Measurements from ENCODE around the gene ZNF717.
"Not testable (repeated sequence)": the region's sequence is repeated elsewhere in the genome, so short reads cannot be mapped to it uniquely, and the experiment has no call there.

The ZNF717 gene

DNA sequence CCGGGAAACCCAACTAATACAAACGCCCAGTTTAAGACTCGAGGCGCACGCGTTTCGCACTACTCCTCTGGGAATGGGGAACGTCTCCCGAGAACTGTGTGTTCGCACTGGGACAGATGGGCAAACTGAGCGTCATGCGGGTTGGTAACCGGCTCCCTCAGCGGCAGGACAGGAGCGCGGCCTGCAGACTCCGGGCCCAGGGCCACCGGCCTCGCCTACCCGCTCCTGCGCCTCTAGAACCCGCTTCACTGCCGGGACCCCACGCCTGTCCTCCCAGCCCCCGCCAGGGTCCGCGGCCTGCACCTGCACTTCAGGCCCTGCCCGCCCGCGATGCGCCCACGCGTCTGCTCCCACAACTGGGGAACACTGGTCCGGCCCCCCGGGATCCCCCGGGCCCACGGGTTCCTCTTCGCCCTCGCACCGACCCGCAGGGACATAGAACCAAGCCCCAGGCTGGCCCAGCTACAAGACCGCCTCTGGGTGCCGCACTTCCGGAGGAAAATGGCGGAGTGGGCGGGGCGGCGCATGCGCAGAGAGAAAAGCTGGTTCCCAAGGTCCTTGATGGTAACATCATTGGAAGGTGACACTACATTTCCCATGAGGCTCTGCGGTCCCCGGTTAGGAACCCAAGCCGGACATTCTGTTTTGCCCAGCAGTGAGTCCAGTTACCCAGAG is at the start of gene ZNF717:
Gene ZNF717 (minus strand): TSS at position 469 of the 675 bp plus-strand sequence. CDS start 2,187 bp downstream, outside the sequence.
- peak; percentile 30 for DNase-seq

DNA sequence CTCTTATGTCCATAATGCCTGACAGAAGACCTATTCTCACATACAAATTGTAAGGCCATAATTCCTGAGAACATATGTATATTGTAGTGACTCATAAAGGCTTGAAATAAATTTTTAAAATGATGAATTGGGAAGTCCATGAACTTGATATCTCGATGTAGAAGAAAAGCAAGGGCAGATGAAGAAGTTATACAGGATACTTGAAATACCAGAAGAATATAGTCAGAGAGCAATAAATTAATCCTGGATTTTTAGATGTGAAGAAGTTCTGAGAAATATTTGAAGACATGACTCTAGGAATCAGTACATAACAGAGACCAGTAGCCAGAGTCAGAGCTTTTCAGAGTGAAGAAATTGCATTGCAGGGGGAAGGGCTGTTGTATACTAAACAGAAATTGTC is 45.7 kb upstream of the ZNF717 start:
- not testable (repeated sequence) for DNase-seq

DNA sequence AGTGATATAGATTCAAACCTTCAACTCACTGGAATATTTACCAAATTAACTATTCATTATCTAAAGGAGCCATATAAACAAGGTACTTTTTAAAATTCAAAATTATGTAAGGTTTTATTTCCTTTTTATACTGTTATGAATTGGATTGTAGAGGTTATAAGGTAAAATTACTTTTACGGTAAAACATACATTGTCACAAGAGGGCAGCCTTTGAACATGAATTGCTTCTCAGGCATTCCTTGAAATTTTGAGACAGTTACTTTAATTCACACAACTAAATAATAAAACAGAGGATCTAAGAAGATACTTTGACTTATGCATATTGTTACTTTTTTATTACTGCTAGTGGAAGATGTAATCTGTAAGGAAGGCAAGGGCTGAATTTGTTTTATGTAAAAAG is 32.7 kb upstream of the ZNF717 start:
- DNase-seq = not testable (repeated sequence)

DNA sequence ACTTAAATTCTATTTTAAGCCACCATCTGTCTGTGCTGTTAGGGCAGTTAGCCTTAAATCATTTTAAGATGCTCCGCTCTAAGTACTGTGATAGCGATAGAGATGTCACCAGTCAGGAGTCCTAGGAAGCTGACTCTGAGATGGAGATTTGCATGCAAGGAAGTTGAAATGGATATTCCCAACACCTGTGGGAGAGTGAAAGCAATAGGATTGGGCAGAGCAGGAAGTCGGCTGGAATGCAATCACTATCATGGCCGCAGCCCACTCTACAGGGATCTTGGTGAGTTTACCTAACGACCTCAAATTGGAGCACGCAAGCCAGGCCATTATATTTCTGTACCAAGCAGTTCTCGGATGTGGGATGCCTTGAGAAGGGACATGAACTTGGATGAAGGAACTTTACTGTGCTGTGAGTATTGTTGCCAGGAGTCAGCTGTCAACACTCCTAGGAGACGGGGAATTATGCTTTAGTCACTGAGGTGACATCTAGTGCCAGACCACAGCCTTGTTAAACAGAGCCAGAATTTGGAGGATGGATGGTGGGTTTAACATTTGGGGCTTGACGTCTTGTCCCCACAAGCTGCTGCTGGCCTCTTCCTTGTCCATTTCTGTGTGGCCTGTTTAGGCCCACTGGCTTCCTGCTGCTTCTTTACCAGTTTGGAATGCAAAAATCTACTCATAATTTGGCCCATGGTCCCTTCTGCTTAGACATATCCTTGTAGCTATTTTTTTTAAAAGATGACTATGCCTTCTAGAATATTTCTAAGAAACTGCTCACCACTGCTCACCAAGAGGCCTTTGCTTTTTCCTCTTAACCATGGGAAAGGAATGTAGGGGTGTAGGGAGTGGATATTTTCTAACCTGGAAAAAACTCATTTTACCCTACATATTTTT is 31.2 kb upstream of the ZNF717 start:
- DNase-seq = not testable (repeated sequence)

DNA sequence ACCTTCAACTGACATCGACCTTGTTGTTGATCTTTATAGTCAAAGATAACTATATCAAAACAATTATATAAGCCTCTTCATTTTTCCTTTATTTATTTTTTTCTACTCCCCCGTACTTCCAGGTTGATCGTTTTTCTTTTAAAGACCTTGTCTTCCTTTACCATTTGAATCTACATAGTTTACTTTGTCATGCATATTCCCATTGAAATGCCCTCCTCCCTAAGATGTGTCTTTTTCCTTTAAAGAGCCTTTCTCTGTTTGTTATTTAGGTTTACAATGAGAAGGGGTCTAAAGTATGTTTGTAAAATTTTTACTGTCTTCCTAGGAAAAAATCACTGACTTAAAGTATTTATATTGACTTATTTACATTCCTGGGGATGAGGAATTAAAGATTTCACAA is 29.4 kb upstream of the ZNF717 start:
- no peak for DNase-seq

DNA sequence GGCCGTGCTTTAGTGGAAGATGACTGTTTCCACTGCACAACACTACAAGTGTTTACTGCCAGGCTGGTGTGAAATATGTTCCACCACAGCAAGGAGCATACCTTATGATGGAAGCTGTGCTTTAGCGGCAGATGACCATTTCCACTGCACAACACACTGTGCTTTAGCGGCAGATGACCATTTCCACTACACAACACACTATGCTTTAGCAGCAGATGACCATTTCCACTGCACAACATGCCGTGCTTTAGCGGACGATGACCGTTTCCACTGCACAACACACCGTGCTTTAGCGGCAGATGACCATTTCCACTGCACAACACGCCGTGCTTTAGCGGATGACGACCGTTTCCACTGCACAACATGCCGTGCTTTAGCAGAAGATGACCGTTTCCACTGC is 2.8 kb downstream of the ZNF717 start:
- DNase-seq = no peak

DNA sequence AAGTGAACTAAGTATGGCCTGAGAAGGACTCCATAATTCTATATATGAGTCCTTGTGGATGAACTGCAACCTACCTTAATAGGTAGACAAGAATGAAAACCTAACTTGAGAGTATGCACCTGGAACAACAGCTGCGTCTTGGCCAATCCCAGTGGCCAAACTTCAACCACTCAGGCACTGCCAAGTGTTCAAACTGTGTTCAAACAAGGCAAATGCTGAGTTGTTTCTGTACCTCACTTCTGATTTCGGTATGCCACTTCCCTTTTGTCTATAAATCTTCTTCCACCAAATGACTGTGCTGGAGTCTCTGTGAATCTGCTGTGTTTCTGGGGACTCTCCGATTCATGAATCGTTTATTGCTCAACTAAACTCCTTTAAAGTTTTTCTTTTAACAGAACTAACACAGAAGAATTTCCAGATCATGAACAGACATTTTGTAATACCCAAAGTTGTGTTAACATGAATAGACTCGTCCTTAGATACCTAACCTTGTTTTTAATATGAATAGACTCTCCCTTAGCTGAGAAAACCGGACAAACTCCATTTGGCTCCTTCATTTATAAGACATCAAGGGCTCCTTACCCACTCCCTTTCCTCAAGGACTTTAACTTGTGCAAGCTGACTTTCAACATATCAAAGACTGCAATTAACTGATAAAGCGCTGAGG is 4.1 kb downstream of the ZNF717 start:
- DNase-seq = no peak

DNA sequence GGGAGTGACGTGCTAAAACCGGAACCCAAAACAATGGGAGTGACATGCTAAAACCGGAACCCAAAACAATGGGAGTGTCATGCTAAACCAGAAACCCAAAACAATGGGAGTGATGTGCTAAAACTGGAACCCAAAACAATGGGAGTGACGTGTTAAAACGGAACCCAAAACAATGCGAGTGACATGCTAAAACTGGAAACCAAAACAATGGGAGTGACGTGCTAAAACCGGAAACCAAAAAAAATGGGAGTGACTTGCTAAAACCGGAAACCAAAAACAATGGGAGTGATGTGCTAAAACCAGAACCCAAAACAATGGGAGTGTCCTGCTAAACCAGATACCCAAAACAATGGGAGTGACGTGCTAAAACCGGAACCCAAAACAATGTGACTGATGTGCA is 7.6 kb downstream of the ZNF717 start:
- not testable (repeated sequence) for DNase-seq

DNA sequence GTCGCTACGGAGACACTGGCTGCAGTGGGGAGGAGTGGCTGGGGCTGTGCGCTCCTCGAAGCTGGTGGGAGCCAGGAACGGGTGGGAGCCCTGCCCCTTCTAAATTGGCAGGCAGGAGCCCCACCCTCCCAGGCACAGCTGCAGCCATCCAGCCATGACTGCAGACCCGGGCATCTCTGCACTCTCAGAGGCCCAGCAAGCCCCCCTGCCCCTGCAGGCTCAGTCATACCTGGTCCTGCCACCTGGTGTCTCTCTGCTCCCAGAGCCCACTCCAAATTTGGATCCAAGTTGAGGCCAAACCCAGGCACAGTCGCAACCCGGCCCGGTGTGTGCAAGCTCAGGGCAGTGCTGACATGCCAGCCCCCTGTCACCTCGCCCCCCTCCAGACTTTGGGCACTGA is 13.7 kb downstream of the ZNF717 start:
- DNase-seq = not testable (repeated sequence)

DNA sequence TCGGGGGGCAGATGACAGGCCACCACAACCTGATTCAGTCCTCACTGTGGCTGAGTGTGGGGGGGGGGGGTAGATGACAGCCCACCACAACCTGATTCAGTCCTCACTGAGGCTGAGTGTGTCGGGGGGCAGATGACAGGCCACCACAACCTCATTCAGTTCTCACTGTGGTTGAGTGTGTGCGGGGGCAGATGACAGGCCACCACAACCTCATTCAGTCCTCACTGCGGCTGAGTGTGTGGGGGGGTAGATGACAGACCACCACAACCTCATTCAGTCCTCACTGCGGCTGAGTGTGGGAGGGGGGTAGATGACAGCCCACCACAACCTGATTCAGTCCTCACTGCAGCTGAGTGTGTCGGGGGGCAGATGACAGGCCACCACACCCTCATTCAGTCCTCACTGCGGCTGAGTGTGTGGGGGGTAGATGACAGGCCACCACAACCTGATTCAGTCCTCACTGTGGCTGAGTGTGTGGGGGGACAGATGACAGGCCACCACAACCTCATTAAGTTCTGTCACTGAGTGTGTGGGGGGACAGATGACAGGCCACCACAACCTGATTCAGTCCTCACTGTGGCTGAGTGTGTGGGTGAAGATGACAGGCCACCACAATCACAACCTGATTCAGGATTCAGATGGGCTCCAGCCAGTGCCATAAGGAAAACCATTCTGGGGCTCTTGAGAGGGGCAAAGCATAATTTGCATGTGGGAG is 16.9 kb downstream of the ZNF717 start:
- DNase-seq = no peak

DNA sequence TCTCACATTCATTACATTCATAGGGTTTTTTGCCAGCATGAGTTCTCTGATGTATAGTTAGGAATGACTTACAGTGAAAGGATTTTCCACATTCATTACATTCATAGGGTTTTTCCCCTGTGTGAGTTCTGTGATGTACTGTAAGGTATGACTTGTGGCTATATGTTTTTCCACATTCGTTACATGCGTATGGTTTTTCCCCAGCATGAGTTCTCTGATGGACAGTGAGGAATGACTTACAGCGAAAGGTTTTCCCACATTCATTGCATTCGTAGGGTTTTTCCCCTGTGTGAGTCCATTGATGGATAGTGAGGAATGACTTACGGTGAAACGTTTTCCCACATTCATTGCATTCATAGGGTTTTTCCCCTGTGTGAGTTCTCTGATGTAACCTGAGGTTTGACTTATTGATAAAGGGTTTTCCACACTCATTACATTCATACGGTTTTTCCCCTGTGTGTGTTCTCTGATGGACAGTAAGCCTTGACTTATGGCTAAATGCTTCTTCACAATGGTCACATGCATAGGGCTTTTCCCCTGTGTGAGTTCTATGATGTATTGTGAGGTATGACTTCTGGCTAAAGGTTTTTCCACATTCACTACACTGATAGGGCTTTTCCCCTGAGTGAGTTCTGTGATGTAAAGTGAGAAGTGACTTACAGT is 47.4 kb downstream of the ZNF717 start:
- DNase-seq = no peak

DNA sequence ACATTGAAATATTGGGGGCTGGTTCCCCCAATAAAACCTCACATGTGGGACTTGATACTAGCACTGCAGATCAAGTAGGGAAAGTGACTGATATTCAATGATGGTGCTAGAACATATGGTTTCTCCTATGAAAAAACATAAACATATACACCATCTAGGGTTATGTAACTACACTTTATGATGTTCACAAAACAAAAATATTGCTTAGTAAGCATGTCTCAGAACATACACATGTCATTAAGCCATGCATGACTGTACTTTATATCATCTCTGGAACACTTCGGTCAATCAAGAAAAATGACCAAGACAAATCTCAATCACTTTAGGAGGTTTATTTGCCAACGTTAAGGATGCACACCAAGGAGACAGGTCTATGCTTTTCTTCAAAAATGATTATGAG is 57.4 kb downstream of the ZNF717 start:
- no peak for DNase-seq

DNA sequence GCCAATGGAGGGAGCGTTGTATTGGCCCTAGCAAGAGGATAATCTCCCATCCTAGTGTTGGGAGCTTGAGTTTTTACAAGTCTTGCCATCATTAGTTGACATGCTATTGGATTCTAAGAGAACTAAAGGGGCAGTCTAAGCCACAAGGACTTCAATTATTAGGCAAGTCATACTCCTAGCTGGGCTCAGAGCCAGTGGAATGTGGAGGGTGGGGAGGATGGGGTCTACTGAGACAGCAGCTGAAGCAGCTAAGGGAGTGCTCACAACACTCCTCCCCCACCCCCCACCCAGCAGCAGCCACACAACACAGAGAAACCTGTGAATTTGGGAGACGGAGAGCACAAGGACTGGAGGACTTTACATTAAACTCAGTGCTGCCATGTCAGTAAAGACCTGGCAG is 93.3 kb downstream of the ZNF717 start:
- DNase-seq = no peak

DNA sequence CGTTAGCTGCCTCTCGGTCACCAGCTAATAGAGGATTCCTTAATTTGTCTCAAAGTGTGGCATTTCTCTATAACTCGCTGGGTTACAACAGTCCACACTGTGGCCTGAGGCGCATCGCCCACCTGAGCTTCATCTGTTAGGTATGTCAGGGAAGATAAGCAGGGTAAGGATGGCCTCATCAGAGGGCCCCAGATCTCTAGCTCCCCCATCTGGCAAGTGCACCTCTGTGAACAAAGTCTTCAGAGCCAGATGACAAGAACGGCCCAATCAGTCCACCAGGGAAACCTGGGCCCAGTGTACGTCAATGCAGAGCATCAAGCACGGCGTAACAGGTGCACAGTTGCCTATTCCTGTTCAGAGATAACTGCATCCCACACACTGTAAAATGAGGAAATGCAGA is 98.0 kb downstream of the ZNF717 start:
- DNase-seq = no peak

Data from GDM1 (cell line).